Ishikawa (cell line): ENCODE measurements around the gene CCDC18.

Experiments used
- CREB1 ChIP-seq: IDR thresholded peaks from 2 replicates; pipeline ENCODE4 v1.6.1; 2012; ENCODE audit warnings: low read depth
- EGR1 ChIP-seq: IDR thresholded peaks from 2 replicates; pipeline ENCODE4 v1.6.1; 2012
- EP300 ChIP-seq: IDR thresholded peaks from 2 replicates; pipeline ENCODE4 v1.6.1; 2012; ENCODE audit warnings: borderline replicate concordance
- RAD21 ChIP-seq: IDR thresholded peaks from 2 replicates; pipeline ENCODE4 v1.6.1; 2012; ENCODE audit warnings: low read depth
- REST ChIP-seq: IDR thresholded peaks from 2 replicates; pipeline ENCODE4 v1.6.1; 2012; ENCODE audit warnings: low read depth, mild to moderate bottlenecking
- TAF1 ChIP-seq: IDR thresholded peaks from 2 replicates; pipeline ENCODE4 v1.6.1; 2012; ENCODE audit warnings: low read depth, mild to moderate bottlenecking
- YY1 ChIP-seq: IDR thresholded peaks from 2 replicates; pipeline ENCODE4 v1.6.1; 2012; ENCODE audit warnings: low read depth
- ZBTB7A ChIP-seq: IDR thresholded peaks from 2 replicates; pipeline ENCODE4 v1.6.1; 2012; ENCODE audit warnings: low read depth

GRCh38 chr1:93252598-93252997 is 72.1 kb downstream of the CCDC18 start:
- TF ChIP-seq TAF1 = no peak
- no peak for TF ChIP-seq EP300
- no peak for TF ChIP-seq CREB1
- no peak for TF ChIP-seq RAD21
- TF ChIP-seq YY1 = no peak
- TF ChIP-seq ZBTB7A = no peak
- no peak for TF ChIP-seq EGR1
- no peak for TF ChIP-seq REST
